ENCODE results near the gene LOXL4. TPM values are rescaled to one million over a fixed set of nuclear protein-coding genes. Genes with fewer than 3 reads are reported as not detected.

The LOXL4 gene
- total RNA-seq, 1 experiment from 2014 or later, result 0.13 TPM

GRCh38 chr10:98314532-98315284 lies 46.7 kb upstream of the LOXL4 start:
- Histone ChIP-seq H3K23ac (ENCODE audit: insufficient read length, low read depth, low read length) (no peak overlapping the region), H4K20me1 (ENCODE audit: control insufficient read depth, insufficient read depth, insufficient read length) (no peaks in the 10 kb centered on the region), H4K5ac (ENCODE audit: insufficient read length, low read depth, low read length) (no peak overlapping the region), H2AK5ac (ENCODE audit: insufficient read length, low read length) (no peak overlapping the region), H2BK12ac (ENCODE audit: insufficient read length, low read depth, low read length) (no peak overlapping the region), H3K27ac (ENCODE audit: insufficient read length, low read depth, low read length) (no peak overlapping the region), H3K56ac (ENCODE audit: insufficient read length, low read depth, low read length) (no peak overlapping the region), H2BK20ac (ENCODE audit: low read depth, low read length, poor library complexity, severe bottlenecking) (no peak overlapping the region), H4K8ac (replicated peaks; ENCODE audit: insufficient read length, low read depth, low read length) (no peak overlapping the region), H3K23me2 (ENCODE audit: insufficient read length, low read depth, low read length, poor library complexity, severe bottlenecking) (no peaks in the 10 kb centered on the region), H4K91ac (ENCODE audit: insufficient read length, low read depth, low read length) (no peak overlapping the region), H3K18ac (ENCODE audit: insufficient read length, low read depth, low read length) (no peak overlapping the region), H3K9ac (ENCODE audit: extremely low read depth, insufficient read length, low read length) (no peak overlapping the region), H2BK5ac (ENCODE audit: insufficient read length, low read length) (no peak overlapping the region), H2BK120ac (ENCODE audit: low read depth, low read length, poor library complexity, severe bottlenecking) (no peak overlapping the region), H3K9me3 (ENCODE audit: control insufficient read depth, low read depth, low read length) (no peaks in the 10 kb centered on the region), H2BK15ac (ENCODE audit: low read depth, low read length) (no peak overlapping the region), H3T11ph (ENCODE audit: low read length) (no peak overlapping the region), H3K27me3 (ENCODE audit: insufficient read depth, low read length) (no peaks in the 10 kb centered on the region), H2AFZ (ENCODE audit: low read length) (no peak overlapping the region), H3K79me1 (ENCODE audit: insufficient read depth, low read depth, low read length, poor library complexity, severe bottlenecking) (no peaks in the 10 kb centered on the region), H3K4ac (ENCODE audit: low read depth, low read length) (no peak overlapping the region), H3K4me1 (ENCODE audit: insufficient read depth, low read length) (no peaks in the 10 kb centered on the region), H3K14ac (ENCODE audit: insufficient read depth, low read length) (no peak overlapping the region), H3K79me2 (ENCODE audit: insufficient read depth, low read length) (no peaks in the 10 kb centered on the region), H3K4me2 (ENCODE audit: insufficient read depth, insufficient read length, low read length) (no peak overlapping the region)
- Mint-ChIP-seq H3K27me3 (ENCODE audit: low read depth) (no peaks in the 10 kb centered on the region; the same call in 1 of the 2 replicates), H3K36me3 (ENCODE audit: insufficient read depth in 1 of 3, low read depth in 3 of 3) (no peaks in the 10 kb centered on the region), H3K9me3 (no peaks in the 10 kb centered on the region), H3K4me1 (peaks cover 3% of the 10 kb centered on the region in 2 experiments), H3K4me3 (no peak overlapping the region), H3K27ac (no peak overlapping the region)
- no CpG with 5 or more reads among the region's 8 CpGs for WGBS (ENCODE audit: extremely low coverage, insufficient read length, low lambda C conversion rate)
- no peak for TF ChIP-seq CTCF (conservative IDR thresholded peaks at IDR 0.05)
- DNase-seq, result no peak

Measured in H9 (cell line).